Measurements from ENCODE around the gene USP15. TPM values are rescaled to one million over a fixed set of nuclear protein-coding genes. Genes with fewer than 3 reads are reported as not detected.

USP15 gene
- total RNA-seq, 4 donors from 2014 or later, result 55.8 to 90.8 (median 67.2) TPM

GRCh38 chr12:62217466-62218194 is 42.6 kb upstream of the USP15 start:
- TF ChIP-seq POLR2A (IDR thresholded peaks at IDR 0.05), result no peak
- TF ChIP-seq CTCF (IDR thresholded peaks at IDR 0.05), result no peak
- WGBS, 2 donors, result 87 to 89% methylated on average over 6 of the region's 6 CpGs
- no peak for DNase-seq (ENCODE audit: low spot score in 2 of 2)
- intact Hi-C loops (cut with DNase I; ENCODE audit: low total_unique reads), result no loop called here
- no peak overlapping the region for H3K4me3 ChIP-seq (ENCODE audit: low read depth, poor library complexity, severe bottlenecking)

GRCh38 chr12:62221107-62221506 is 39.1 kb upstream of the USP15 start:
- intact Hi-C loops (cut with DNase I; ENCODE audit: low total_unique reads), result no loop called here
- DNase-seq (ENCODE audit: low spot score in 2 of 2), result no peak
- TF ChIP-seq POLR2A (IDR thresholded peaks at IDR 0.05), result no peak
- TF ChIP-seq CTCF (IDR thresholded peaks at IDR 0.05), result no peak
- H3K4me3 ChIP-seq (ENCODE audit: low read depth, poor library complexity, severe bottlenecking), result no peak overlapping the region

GRCh38 chr12:62224601-62225000 is 35.6 kb upstream of the USP15 start:
- H3K4me3 ChIP-seq (ENCODE audit: low read depth, poor library complexity, severe bottlenecking), result no peak overlapping the region
- no peak for DNase-seq (ENCODE audit: low spot score in 2 of 2)
- intact Hi-C loops (cut with DNase I; ENCODE audit: low total_unique reads), result no loop called here
- no peak for TF ChIP-seq CTCF (IDR thresholded peaks at IDR 0.05)
- TF ChIP-seq POLR2A (IDR thresholded peaks at IDR 0.05), result no peak
- WGBS, 2 donors, result 88 to 89% methylated on average over 3 of the region's 3 CpGs

GRCh38 chr12:62227091-62227490 is 33.1 kb upstream of the USP15 start:
- no peak for DNase-seq (ENCODE audit: low spot score in 2 of 2)
- 58 to 69% methylated on average over 2 of the region's 2 CpGs for WGBS, 2 donors
- no peak overlapping the region for H3K4me3 ChIP-seq (ENCODE audit: low read depth, poor library complexity, severe bottlenecking)
- intact Hi-C loops (cut with DNase I; ENCODE audit: low total_unique reads), result no loop called here
- TF ChIP-seq POLR2A (IDR thresholded peaks at IDR 0.05) (no peak), CTCF (IDR thresholded peaks at IDR 0.05) (no peak)

GRCh38 chr12:62230652-62231051 is 29.6 kb upstream of the USP15 start:
- intact Hi-C loops (cut with DNase I; ENCODE audit: low total_unique reads), result no loop called here
- no peak for DNase-seq (ENCODE audit: low spot score in 2 of 2)
- no peak overlapping the region for H3K4me3 ChIP-seq (ENCODE audit: low read depth, poor library complexity, severe bottlenecking)
- TF ChIP-seq CTCF (IDR thresholded peaks at IDR 0.05) (no peak), POLR2A (IDR thresholded peaks at IDR 0.05) (no peak)
- 91 to 98% methylated on average over 2 of the region's 2 CpGs for WGBS, 2 donors

Data from lower leg skin (tissue), 4 donors.